HEK293T (cell line): ENCODE measurements around the gene PRKCA.

Experiments used
- CTCF ChIA-PET: fragments of 350-600 bp; formaldehyde crosslinking; extraction: SDS; loops from one replicate; lab custom pipeline; 2021; ENCODE audit warnings: antibody characterized with exemption, inconsistent platforms; lab: Yijun Ruan, JAX
- POLR2A ChIA-PET: fragments of 350-600 bp; formaldehyde crosslinking; extraction: SDS; loops from one replicate; lab custom pipeline; 2020; ENCODE audit warnings: antibody characterized with exemption, inconsistent platforms; lab: Yijun Ruan, JAX
- DNase-seq: peaks from one replicate; pipeline ENCODE4 v3.0.0; 2012; ENCODE audit warnings: mixed read lengths; ENCODE audit errors: extremely low spot score
- ARNT ChIP-seq: fragments of 450-650 bp; IDR thresholded peaks from 2 replicates; pipeline ENCODE4 v1.6.1; 2017; ENCODE audit warnings: mild to moderate bottlenecking
- BHLHE40 ChIP-seq: fragments of 450-650 bp; IDR thresholded peaks from 2 replicates; pipeline ENCODE4 v1.6.1; 2016; ENCODE audit warnings: mild to moderate bottlenecking, moderate library complexity, borderline replicate concordance
- CTBP1 ChIP-seq: fragments of 450-650 bp; IDR thresholded peaks from 2 replicates; pipeline ENCODE4 v1.6.1; 2016; ENCODE audit warnings: borderline replicate concordance
- ELF4 ChIP-seq: fragments of 450-650 bp; IDR thresholded peaks from 2 replicates; pipeline ENCODE4 v1.6.1; 2017; ENCODE audit warnings: antibody characterized with exemption
- FOXA1 ChIP-seq: fragments of 450-650 bp; IDR thresholded peaks from 2 replicates; pipeline ENCODE4 v1.6.1; 2016; ENCODE audit warnings: mild to moderate bottlenecking
- FOXK2 ChIP-seq: fragments of 450-650 bp; IDR thresholded peaks from 2 replicates; pipeline ENCODE4 v1.6.1; 2016; ENCODE audit warnings: mild to moderate bottlenecking
- FOXM1 ChIP-seq: fragments of 450-650 bp; IDR thresholded peaks from 2 replicates; pipeline ENCODE4 v1.6.1; 2017; ENCODE audit warnings: mild to moderate bottlenecking, borderline replicate concordance
- HDGF ChIP-seq: fragments of 450-650 bp; IDR thresholded peaks from 2 replicates; pipeline ENCODE4 v1.6.1; 2017; ENCODE audit warnings: antibody characterized with exemption, borderline replicate concordance
- L3MBTL2 ChIP-seq: fragments of 450-650 bp; conservative IDR thresholded peaks from 2 replicates; pipeline ENCODE4 v1.6.1; 2016; ENCODE audit warnings: mild to moderate bottlenecking
- LEF1 ChIP-seq: fragments of 450-650 bp; IDR thresholded peaks from 2 replicates; pipeline ENCODE4 v1.6.1; 2017; ENCODE audit warnings: mild to moderate bottlenecking, borderline replicate concordance
- NFRKB ChIP-seq: fragments of 450-650 bp; IDR thresholded peaks from 2 replicates; pipeline ENCODE4 v1.6.1; 2016; ENCODE audit warnings: mild to moderate bottlenecking, moderate library complexity
- SP1 ChIP-seq: fragments of 450-650 bp; IDR thresholded peaks from 2 replicates; pipeline ENCODE4 v1.6.1; 2017
- SUZ12 ChIP-seq: fragments of 450-650 bp; IDR thresholded peaks from 2 replicates; pipeline ENCODE4 v1.6.1; 2016; ENCODE audit warnings: mild to moderate bottlenecking
- TARDBP ChIP-seq: fragments of 450-650 bp; IDR thresholded peaks from 2 replicates; pipeline ENCODE4 v1.6.1; 2016
- ZNF384 ChIP-seq: fragments of 450-650 bp; IDR thresholded peaks from 2 replicates; pipeline ENCODE4 v1.6.1; 2016
- TF ChIP-seq, protein P1 (sequence below): fragments of 450-650 bp; IDR thresholded peaks from 2 replicates; pipeline ENCODE4 v1.6.1; 2016

PRKCA gene

GRCh38 chr17:66826856-66827255 is 524.4 kb downstream of the PRKCA start:
- ChIA-PET POLR2A (no interaction called here), CTCF (no interaction called here)
- DNase-seq, result no peak
- no peak for TF ChIP-seq FOXK2
- no peak for TF ChIP-seq SP1
- TF ChIP-seq SUZ12, result no peak
- no peak for TF ChIP-seq LEF1
- TF ChIP-seq ELF4, result no peak
- TF ChIP-seq, protein P1, sequence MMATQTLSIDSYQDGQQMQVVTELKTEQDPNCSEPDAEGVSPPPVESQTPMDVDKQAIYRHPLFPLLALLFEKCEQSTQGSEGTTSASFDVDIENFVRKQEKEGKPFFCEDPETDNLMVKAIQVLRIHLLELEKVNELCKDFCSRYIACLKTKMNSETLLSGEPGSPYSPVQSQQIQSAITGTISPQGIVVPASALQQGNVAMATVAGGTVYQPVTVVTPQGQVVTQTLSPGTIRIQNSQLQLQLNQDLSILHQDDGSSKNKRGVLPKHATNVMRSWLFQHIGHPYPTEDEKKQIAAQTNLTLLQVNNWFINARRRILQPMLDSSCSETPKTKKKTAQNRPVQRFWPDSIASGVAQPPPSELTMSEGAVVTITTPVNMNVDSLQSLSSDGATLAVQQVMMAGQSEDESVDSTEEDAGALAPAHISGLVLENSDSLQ, result no peak
- no peak for TF ChIP-seq BHLHE40
- TF ChIP-seq HDGF, result no peak
- no peak for TF ChIP-seq ZNF384
- no peak for TF ChIP-seq CTBP1
- no peak for TF ChIP-seq TARDBP
- no peak for TF ChIP-seq ARNT
- TF ChIP-seq FOXM1, result no peak
- TF ChIP-seq L3MBTL2, result no peak

DNA sequence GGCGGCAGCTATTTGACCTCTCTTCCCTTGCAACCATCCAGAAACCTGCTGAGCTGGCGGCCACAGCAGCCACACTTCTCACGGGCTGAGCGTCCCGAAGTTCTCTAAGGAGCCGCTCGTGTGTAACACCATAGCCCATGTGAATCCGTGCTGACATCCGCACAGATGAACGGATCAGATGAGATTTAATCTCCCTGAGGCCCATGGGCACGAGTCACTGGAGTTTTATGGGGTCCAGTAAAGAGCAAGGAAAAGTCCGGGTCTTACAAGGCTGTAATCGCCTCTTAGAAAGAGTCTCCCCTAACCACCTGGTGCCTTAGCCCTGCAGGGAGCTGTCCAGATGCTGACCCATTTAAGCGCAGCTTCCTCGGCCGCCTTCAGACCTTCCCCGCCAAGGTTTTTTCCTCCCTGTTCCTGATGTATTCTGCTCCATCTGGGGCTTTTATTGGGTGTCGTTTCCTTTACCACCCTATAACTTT is 527.0 kb downstream of the PRKCA start:
- DNase-seq, result peak; percentile 61
- CTCF ChIA-PET, result no interaction called here
- no peak for TF ChIP-seq NFRKB
- no peak for TF ChIP-seq ZNF384
- TF ChIP-seq LEF1, result no peak
- TF ChIP-seq L3MBTL2, result no peak
- TF ChIP-seq FOXK2, result no peak
- TF ChIP-seq SP1, result no peak
- no peak for TF ChIP-seq FOXA1
- TF ChIP-seq ELF4, result no peak
- no peak for TF ChIP-seq BHLHE40
- TF ChIP-seq HDGF, result no peak
- TF ChIP-seq, protein P1, result no peak
- no peak for TF ChIP-seq CTBP1
- TF ChIP-seq FOXM1, result no peak
- TF ChIP-seq SUZ12, result no peak
- no peak for TF ChIP-seq ARNT
- TF ChIP-seq TARDBP, result no peak
- POLR2A ChIA-PET, result no interaction called here

DNA sequence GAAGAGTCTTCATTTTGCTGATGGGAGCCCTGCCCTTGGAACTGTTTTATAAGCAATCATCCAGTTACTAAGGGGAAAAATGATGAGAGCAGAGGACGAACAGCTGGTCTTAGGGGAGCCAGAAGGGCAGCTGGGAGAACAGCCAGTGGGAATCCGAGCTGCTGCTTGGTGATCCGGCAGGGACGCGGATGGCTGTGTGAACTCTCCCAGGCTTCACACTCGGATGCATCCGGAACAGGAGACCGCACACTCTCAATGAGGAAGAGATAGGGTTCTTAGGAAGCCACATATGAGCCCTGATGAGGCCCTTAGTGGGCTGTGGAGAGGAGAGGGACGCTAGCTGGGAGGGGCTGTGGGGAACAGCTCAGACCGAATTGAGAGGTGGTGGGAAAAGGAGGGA is 527.5 kb downstream of the PRKCA start:
- ChIA-PET CTCF (no interaction called here), POLR2A (no interaction called here)

GRCh38 chr17:66830451-66830850 is 528.0 kb downstream of the PRKCA start:
- ChIA-PET POLR2A (no interaction called here), CTCF (no interaction called here)
- no peak for DNase-seq
- no peak for TF ChIP-seq LEF1
- no peak for TF ChIP-seq NFRKB
- no peak for TF ChIP-seq HDGF
- TF ChIP-seq ZNF384, result no peak
- TF ChIP-seq FOXK2, result no peak
- TF ChIP-seq BHLHE40, result no peak
- no peak for TF ChIP-seq FOXA1
- TF ChIP-seq, protein P1, result no peak
- no peak for TF ChIP-seq CTBP1
- TF ChIP-seq ARNT, result no peak
- no peak for TF ChIP-seq FOXM1
- no peak for TF ChIP-seq SP1

More for the DNA sequence above, 527.5 kb downstream of the PRKCA start:
- TF ChIP-seq SUZ12 (no peak), CTBP1 (no peak), ZNF384 (no peak), LEF1 (no peak), BHLHE40 (no peak), FOXA1 (no peak), NFRKB (no peak)
- TF ChIP-seq, protein P1, result no peak
- DNase-seq, result no peak

DNA sequence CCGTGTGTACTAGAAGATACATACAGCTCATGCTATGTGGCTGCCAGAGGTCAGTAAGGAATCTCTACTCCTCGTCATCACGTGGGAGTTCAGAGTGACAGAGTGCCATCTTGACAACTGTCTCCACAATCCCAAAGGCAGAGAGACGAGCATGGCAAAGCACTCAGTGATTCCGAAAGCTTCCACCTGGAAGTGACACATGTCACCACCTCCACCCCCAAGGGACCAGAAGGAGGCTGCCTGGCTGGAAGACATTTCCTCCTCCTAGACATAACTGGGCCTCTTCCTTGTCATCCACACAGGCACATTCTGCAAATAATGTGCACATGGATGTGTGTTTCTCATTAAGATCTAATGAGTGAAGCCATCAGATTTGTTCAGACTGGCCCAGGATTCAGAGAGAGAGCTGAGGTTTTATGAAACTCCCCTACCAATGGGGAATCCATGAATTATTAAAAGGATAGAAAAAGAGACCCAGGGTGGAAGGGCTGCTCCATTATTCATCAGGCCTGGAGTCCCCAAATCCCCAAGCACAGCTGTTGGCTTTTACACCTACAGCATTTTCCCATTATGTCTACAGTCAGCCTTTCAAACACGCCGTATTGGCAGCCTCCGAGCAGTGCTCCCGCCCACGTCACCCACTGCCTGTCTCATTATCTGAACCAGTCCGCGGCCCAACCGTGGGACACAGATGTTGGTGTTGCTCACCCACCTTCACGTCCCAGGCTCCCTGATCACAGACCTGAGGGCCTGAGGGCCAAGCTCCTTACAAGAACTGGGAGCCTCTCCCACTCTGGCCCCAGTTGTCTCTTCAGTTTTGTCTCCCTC is 529.2 kb downstream of the PRKCA start:
- CTCF ChIA-PET, result no interaction called here
- POLR2A ChIA-PET, result no interaction called here
- no peak for TF ChIP-seq TARDBP
- DNase-seq, result no peak

DNA sequence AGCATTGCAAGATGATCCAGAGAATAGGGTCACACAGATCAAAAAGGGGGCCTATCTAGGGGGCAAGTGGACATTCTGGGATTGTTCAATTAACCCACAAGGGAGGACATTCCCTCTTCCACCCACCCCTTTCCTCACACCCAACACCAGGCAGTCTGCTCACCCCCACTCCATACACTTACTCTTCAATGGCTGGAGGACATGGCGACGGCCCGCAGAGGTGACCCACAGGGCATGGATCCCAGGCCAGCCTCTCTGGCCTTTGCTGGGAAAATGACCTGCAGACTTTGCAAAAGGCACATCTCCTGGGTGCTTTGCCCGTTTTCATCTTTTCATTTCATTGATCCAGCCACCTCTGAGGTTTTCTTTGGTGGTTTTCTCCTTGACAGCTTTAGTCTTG is 530.8 kb downstream of the PRKCA start:
- ChIA-PET CTCF (interaction anchor here (0.6 kb wide), 1 partner anchor 77 kb away, joined by 5 read pairs; no protein-coding TSS in a partner anchor), POLR2A (no interaction called here)
- no peak for DNase-seq
- TF ChIP-seq ZNF384 (no peak), FOXK2 (no peak), SUZ12 (no peak), ELF4 (no peak)
